ENCODE measurements around the gene CACNG6.
"Not testable (repeated sequence)": the region's sequence is repeated elsewhere in the genome, so short reads cannot be mapped to it uniquely, and the experiment has no call there.

Gene CACNG6, protein sequence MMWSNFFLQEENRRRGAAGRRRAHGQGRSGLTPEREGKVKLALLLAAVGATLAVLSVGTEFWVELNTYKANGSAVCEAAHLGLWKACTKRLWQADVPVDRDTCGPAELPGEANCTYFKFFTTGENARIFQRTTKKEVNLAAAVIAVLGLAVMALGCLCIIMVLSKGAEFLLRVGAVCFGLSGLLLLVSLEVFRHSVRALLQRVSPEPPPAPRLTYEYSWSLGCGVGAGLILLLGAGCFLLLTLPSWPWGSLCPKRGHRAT

DNA sequence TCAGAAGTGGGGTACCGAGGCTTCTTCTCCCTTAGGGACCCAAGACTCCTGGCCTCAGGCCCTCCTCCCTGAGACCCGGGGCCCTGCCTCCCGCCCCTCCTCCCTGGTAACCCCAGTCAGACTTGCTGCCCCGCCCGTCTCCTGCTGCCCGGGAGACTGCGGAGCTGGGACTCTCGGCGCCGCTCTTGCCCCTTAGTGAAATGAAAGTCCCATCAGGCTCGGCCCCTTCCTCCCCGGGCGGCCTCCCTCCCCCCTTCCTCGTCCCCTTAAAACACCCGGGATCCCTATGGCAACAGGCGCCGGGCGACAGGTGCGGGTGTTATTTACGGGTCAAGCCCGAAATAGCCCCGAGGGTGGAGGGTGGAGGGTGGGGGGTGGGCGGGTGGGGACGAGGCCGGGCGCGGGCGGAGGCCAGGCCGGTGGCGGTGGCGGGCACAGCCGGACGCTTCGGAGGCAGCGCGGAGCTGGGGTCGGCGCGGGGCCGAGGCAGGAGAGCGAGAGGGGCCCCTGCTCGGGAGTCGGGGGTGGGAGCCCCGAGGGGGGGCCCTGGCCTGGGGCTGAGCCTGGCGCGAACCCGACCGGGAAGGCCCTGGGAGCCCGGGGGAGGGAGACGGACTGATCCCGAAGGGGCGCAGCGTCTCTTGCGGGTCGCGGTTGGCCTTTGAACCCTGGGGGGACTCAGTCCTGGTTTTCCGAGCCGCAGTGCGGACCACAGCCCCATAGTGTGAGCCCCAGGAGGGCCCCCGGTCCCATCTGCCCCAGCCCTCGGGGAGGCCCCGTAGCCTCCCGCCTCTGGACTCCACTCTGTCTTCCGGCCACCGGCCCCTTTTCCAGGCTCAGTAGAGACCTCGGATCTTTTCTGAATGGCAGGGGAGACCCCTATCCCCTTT, at the start of gene CACNG6:
TSS of gene CACNG6 (plus strand) at position 414 of the 890 bp plus-strand sequence. CDS start 1,241 bp downstream, outside the sequence.
- H3K36me3 ChIP-seq (ENCODE audit: insufficient read depth, low read length), result no peaks in the 10 kb centered on the region
- H3K9me3 ChIP-seq (ENCODE audit: control insufficient read depth, insufficient read depth, low read length), result no peaks in the 10 kb centered on the region
- H3K4me1 ChIP-seq (ENCODE audit: insufficient read depth, low read length), result no peaks in the 10 kb centered on the region; the same call in 1 of the 2 replicates
- peak within 1 kb of the TSS; percentile 54 for H3K9ac ChIP-seq (ENCODE audit: low read depth, low read length)

DNA sequence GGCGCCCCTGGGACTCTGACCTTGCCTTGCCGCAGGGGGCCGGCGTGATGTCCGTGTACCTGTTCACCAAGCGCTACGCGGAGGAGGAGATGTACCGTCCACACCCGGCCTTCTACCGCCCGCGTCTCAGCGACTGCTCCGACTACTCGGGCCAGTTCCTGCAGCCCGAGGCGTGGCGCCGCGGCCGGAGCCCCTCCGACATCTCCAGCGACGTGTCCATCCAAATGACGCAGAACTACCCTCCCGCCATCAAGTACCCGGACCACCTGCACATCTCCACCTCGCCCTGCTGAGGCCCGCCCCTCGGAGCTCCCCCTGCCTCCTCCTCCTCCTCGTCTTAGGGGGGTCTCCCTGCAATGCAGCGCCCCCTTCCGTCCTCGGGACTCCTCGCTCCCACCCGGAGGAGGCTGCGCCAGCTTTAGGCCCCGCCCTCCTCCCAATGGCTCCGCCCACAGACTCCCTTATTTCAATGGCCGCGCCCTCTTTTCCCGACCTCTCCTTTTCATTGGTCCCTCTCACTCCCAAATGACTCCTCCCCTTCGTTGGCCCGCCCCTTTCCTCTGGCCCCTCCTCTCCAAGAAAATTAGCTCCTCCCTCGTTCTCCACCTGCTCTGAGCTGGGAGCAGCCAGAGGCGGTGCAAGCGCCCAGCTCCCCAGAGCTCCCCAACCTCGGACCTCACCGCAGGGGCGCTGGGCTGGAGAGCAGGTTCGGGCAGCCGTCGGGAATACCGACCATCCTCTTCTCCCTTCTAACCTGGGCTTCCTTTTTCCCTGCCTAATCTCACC, 49.2 kb upstream of the CACNG6 start:
- Histone ChIP-seq H3K9me3 (ENCODE audit: control insufficient read depth, insufficient read depth, low read length) (no peaks in the 10 kb centered on the region), H3K36me3 (ENCODE audit: insufficient read depth, low read length) (no peaks in the 10 kb centered on the region), H3K4me1 (ENCODE audit: insufficient read depth, low read length) (no peaks in the 10 kb centered on the region), H3K9ac (ENCODE audit: low read depth, low read length) (peak overlapping the region; percentile 84)

DNA sequence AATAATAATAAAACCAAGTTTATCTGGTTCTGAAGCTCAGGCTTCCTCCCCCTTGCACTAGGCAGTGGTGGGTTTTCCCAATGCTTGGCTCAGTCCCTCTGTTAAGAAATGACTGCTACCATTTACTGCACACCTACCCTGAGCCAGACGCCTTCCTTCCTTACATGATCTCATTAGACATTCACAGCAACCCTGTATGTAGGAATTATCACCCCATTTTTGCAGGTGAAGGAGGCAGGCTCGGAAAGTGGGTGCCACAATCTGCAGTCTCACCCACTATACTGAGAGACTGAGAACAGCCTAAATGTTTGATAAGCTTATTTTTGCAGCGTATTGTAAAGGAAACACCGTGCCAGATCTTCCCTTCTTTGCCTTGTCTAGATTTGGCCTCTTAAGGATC, 47.0 kb upstream of the CACNG6 start:
- no peaks in the 10 kb centered on the region for H3K36me3 ChIP-seq (ENCODE audit: insufficient read depth, low read length)
- H3K9me3 ChIP-seq (ENCODE audit: control insufficient read depth, insufficient read depth, low read length), result no peaks in the 10 kb centered on the region
- no peaks in the 10 kb centered on the region for H3K4me1 ChIP-seq (ENCODE audit: insufficient read depth, low read length)
- no peak overlapping the region for H3K9ac ChIP-seq (ENCODE audit: low read depth, low read length)

DNA sequence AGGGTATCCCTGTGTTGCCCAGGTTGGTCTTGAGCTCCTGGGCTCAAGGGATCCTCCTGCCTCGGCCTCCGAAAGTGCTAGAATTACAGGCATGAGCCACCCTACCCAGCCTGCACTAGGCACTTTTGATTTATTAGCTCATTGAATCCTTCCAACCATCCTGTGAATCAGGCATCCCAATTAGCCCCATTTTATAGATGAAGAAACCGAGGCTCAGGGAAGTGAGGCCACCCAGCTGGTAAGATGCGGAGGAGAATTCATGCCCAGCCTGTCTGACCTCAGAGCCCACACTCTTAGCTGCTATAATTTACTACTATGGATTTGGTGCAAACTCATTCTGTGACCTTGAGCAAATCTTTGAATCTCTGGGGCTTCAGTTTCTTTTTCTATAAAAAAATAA, 46.5 kb upstream of the CACNG6 start:
- peak overlapping the region; percentile 58; the same call in 1 of the 2 replicates for H3K9ac ChIP-seq (ENCODE audit: low read depth, low read length)
- H3K9me3 ChIP-seq (ENCODE audit: control insufficient read depth, insufficient read depth, low read length), result no peaks in the 10 kb centered on the region
- no peaks in the 10 kb centered on the region for H3K36me3 ChIP-seq (ENCODE audit: insufficient read depth, low read length)
- no peaks in the 10 kb centered on the region for H3K4me1 ChIP-seq (ENCODE audit: insufficient read depth, low read length)

DNA sequence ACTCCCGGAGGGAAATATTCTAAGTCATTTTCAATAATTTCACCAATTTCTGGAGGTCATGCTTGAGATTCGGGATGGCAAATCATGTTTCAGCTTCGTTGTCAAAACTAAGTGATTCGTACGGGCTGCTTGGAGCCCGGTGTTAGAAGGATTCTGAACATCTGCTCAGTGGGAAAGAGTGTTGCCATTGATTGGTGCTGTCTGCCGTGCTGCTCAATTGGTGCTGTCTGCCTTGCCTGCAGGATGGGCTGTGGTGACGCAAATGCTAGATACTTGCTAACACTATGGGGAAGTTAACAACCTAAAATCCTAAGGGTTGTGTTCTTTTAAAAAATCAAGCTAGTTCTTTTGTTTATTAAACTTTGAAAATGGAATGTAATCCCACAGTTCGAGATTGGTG, 46.0 kb upstream of the CACNG6 start:
- Histone ChIP-seq H3K4me1 (ENCODE audit: insufficient read depth, low read length) (no peaks in the 10 kb centered on the region), H3K9me3 (ENCODE audit: control insufficient read depth, insufficient read depth, low read length) (no peaks in the 10 kb centered on the region), H3K9ac (ENCODE audit: low read depth, low read length) (peak overlapping the region; percentile 58), H3K36me3 (ENCODE audit: insufficient read depth, low read length) (no peaks in the 10 kb centered on the region)

DNA sequence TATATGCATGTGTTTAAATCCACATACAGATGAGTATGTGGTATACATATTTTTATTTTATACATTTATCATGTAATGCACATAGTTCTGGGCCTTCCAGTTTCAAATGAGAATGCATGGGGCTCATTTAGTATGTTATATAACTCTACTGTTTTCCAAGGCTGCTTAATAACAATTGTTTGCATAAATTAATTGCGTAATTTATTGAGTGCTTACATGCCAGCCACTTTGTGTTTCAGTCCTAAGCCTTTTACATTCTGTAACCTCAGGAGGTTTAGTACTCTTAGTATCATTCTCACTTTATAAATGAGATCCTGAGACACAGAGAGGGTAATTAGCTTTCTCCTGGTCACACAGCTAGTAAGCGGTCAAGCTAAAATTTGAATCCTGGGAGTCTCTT, 45.4 kb upstream of the CACNG6 start:
- Histone ChIP-seq H3K4me1 (ENCODE audit: insufficient read depth, low read length) (no peaks in the 10 kb centered on the region), H3K9me3 (ENCODE audit: control insufficient read depth, insufficient read depth, low read length) (no peaks in the 10 kb centered on the region), H3K9ac (ENCODE audit: low read depth, low read length) (peak overlapping the region; percentile 58), H3K36me3 (ENCODE audit: insufficient read depth, low read length) (no peaks in the 10 kb centered on the region)

DNA sequence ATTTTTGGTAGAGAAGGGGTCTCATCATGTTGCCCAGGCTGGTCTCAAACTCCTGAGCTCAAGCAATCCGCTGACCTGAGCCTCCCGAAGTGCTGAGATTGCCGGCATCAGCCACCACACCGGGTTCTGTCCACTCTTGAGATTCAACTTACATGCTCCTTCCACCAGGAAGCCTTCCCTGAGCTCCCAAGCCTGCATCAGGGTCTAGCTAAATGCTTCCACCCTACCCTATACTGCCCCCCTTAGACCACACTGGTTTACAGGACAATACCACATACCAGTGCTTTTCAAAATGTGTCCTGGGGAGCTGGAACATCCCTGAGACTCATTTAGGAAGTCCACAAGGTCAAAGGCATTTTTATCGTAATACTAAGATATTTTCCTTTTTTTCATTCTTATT, 43.8 kb upstream of the CACNG6 start:
- Histone ChIP-seq H3K9ac (ENCODE audit: low read depth, low read length) (no peak overlapping the region), H3K36me3 (ENCODE audit: insufficient read depth, low read length) (no peaks in the 10 kb centered on the region), H3K9me3 (ENCODE audit: control insufficient read depth, insufficient read depth, low read length) (no peaks in the 10 kb centered on the region), H3K4me1 (ENCODE audit: insufficient read depth, low read length) (no peaks in the 10 kb centered on the region)

DNA sequence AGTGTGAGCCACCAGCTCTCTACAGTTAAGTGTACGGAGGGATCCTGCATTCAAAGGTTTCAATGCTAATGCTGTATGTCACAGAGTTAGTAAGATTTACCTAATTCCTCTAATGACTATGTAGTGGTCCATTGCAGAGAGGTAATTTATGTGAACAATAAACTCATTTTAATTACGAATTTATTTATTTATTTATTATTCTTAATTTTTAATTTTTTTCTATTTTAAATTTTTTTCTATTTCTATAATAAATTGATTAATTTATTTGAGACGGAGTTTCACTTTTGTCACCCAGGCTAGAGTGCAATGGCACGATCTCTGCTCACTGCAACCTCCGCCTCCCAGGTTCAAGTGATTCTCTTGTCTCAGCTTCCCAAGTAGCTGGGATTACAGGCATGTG, 42.8 kb upstream of the CACNG6 start:
- not testable (repeated sequence) for H3K9me3 ChIP-seq (ENCODE audit: control insufficient read depth, insufficient read depth, low read length); H3K36me3 ChIP-seq (ENCODE audit: insufficient read depth, low read length); H3K4me1 ChIP-seq (ENCODE audit: insufficient read depth, low read length); H3K9ac ChIP-seq (ENCODE audit: low read depth, low read length)

DNA sequence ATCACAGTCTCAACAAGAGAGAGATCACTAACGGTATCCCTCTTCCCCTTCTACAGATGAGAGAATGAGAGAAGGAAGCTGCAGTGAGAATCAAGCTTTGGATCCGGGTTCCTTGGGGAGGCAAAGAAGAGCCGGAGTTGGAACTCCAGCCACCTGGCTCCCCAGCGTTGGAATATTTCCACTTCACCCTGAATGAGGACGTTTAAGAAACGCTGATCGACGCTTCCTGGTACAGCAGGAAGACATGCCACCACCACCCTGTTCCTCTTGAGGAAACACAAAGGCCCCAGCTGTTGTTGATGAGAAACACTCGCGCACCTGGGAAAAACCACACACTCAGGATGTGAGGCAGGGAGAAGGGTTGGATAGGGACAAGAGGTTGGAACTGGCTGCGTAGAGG, 40.0 kb upstream of the CACNG6 start:
- Histone ChIP-seq H3K9me3 (ENCODE audit: control insufficient read depth, insufficient read depth, low read length) (no peaks in the 10 kb centered on the region), H3K9ac (ENCODE audit: low read depth, low read length) (no peak overlapping the region), H3K36me3 (ENCODE audit: insufficient read depth, low read length) (no peaks in the 10 kb centered on the region; the same call in 1 of the 2 replicates), H3K4me1 (ENCODE audit: insufficient read depth, low read length) (no peaks in the 10 kb centered on the region)

DNA sequence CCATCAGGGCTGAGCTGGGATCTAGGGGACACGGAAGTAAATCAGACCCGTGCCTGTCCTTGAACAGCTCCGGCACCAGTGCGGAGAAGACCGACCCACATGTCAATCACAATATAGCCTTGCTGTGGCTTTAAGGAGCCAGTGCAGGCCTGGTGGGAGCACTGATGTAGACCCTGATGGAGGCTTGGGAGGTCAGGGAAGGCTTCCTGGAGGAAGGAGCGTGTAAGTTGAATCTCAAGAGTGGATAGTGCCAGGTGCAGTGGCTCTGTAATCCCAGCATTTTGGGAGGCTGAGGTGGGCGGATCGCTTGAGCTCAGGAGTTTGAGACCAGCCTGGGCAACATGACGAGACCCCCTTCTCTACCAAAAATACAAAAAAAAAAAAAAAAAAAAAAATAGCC, 39.5 kb upstream of the CACNG6 start:
- no peaks in the 10 kb centered on the region; the same call in 1 of the 2 replicates for H3K36me3 ChIP-seq (ENCODE audit: insufficient read depth, low read length)

DNA sequence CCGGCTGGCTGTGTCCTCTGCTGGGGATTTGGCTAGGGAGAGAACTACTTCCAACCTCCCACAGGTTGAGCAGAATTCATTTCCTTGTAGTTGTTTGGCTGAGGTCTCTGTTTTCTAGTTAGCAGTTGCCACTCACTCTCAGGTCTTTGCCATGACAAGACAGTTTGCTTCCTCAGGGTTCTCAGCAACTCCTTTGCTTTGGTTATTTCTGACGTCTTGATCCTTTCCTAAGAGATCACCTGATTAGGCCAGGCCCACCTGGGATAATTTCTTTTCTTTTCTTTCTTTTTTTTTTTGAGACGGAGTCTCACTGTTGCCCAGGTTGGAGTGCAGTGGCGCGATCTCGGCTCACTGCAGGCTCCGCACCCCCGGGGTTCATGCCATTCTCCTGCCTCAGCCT, 38.1 kb upstream of the CACNG6 start:
- Histone ChIP-seq H3K9me3 (ENCODE audit: control insufficient read depth, insufficient read depth, low read length) (no peaks in the 10 kb centered on the region), H3K9ac (ENCODE audit: low read depth, low read length) (no peak overlapping the region), H3K36me3 (ENCODE audit: insufficient read depth, low read length) (no peaks in the 10 kb centered on the region; the same call in 1 of the 2 replicates), H3K4me1 (ENCODE audit: insufficient read depth, low read length) (no peaks in the 10 kb centered on the region)

More for the DNA sequence above, 39.5 kb upstream of the CACNG6 start:
- no peak overlapping the region for H3K9ac ChIP-seq (ENCODE audit: low read depth, low read length)
- H3K9me3 ChIP-seq (ENCODE audit: control insufficient read depth, insufficient read depth, low read length), result no peaks in the 10 kb centered on the region
- H3K4me1 ChIP-seq (ENCODE audit: insufficient read depth, low read length), result no peaks in the 10 kb centered on the region

DNA sequence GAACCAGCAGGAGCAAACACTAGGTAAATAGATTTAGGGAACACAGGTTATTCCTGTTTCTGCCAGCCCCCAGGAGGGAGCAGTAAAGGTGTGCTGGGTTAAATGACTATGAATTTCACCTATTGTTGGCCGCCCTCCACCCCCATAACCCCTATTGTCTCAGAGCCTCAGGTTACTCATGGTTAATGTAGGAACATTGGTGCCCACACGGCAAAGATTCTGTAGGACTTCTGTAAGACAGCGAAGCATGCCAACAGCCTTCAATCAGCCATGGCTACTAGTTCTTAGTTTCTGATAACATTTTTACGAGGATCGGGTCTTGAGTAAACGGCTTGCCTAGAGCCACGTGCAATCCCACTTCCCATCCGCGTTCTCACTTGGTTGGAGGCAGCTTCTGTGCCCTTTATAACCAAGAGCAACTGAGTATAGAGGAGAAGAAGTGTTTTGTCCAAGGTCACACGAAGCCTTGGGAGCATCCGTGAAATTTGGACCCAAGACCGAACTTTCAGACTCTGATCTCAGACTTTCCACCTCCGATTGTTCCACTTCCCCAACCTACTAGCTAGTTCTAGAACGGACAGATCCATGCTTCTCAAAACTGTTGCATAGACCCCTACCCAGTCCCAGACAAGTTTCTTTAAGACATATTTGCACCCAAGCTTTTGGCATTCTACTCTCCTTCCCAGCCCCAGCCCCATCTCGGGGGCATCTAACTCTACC, 33.8 kb upstream of the CACNG6 start:
- Histone ChIP-seq H3K4me1 (ENCODE audit: insufficient read depth, low read length) (no peaks in the 10 kb centered on the region), H3K9ac (ENCODE audit: low read depth, low read length) (peak overlapping the region; percentile 9; the same call in 1 of the 2 replicates), H3K36me3 (ENCODE audit: insufficient read depth, low read length) (no peaks in the 10 kb centered on the region; the same call in 1 of the 2 replicates), H3K9me3 (ENCODE audit: control insufficient read depth, insufficient read depth, low read length) (no peaks in the 10 kb centered on the region)

DNA sequence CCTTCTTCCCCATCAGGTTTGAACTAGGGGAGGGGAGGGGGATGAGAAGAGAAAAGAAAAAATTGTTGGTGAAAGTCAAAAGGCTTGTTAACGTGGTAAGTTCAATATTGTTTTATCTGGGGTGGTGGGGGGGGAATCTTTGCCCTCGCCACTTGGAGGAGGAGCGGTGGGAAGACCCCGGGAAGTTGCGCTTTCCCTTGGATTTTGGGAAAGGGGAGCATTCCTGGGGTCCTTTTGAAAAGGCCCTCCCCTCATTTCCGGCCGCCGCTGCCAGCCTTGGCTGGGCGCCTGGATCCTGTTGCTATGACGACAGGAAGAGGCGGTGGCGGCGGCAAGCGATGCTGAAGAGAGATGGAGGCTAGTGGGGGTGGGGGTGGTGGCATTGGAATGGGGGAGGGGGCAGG, 33.3 kb upstream of the CACNG6 start:
- H3K9me3 ChIP-seq (ENCODE audit: control insufficient read depth, insufficient read depth, low read length), result no peaks in the 10 kb centered on the region
- H3K36me3 ChIP-seq (ENCODE audit: insufficient read depth, low read length), result no peaks in the 10 kb centered on the region; the same call in 1 of the 2 replicates
- peak overlapping the region; percentile 9; the same call in 1 of the 2 replicates for H3K9ac ChIP-seq (ENCODE audit: low read depth, low read length)
- H3K4me1 ChIP-seq (ENCODE audit: insufficient read depth, low read length), result no peaks in the 10 kb centered on the region

Data from ES-I3 (cell line).